Fibroblast of skin of right quadriceps (primary cell): ENCODE results near the gene ANKZF1.
"Not testable (repeated sequence)": the region's sequence is repeated elsewhere in the genome, so short reads cannot be mapped to it uniquely, and the experiment has no call there.

Experiments used
- DNase-seq: peaks from one replicate; pipeline ENCODE4 v3.0.0-alpha.2; 2013

The ANKZF1 gene

GRCh38 chr2:219229305-219230058 lies at the start of gene ANKZF1, which contains the start of gene ATG9A:
Gene ANKZF1, plus strand, starts transcription at chr2:219229806. Its CDS starts 452 bp downstream, at chr2:219230258.
Gene ATG9A, minus strand, starts transcription at chr2:219229636. Its CDS starts 1,612 bp downstream, at chr2:219228024.
- DNase-seq, result peak; percentile 99

GRCh38 chr2:219180961-219181360 lies 48.6 kb upstream of the ANKZF1 start:
- DNase-seq, result no peak

- DNase-seq, result no peak
Measured at GRCh38 chr2:219181531-219181930, 48.1 kb upstream of the ANKZF1 start.

GRCh38 chr2:219182331-219183150 lies 47.1 kb upstream of the ANKZF1 start:
- DNase-seq, result no peak

- DNase-seq, result no peak
Measured at GRCh38 chr2:219183151-219183772, 46.3 kb upstream of the ANKZF1 start.

GRCh38 chr2:219184121-219184520 lies 45.5 kb upstream of the ANKZF1 start:
- no peak for DNase-seq

GRCh38 chr2:219186754-219187456 lies 42.7 kb upstream of the ANKZF1 start:
- no peak for DNase-seq

GRCh38 chr2:219197388-219197787 lies 32.2 kb upstream of the ANKZF1 start:
- no peak for DNase-seq

- no peak for DNase-seq
Measured at GRCh38 chr2:219198974-219199373, 30.6 kb upstream of the ANKZF1 start.

GRCh38 chr2:219199470-219200211 lies 30.0 kb upstream of the ANKZF1 start:
- no peak for DNase-seq

- not testable (repeated sequence) for DNase-seq
Measured at GRCh38 chr2:219200502-219201326, 28.9 kb upstream of the ANKZF1 start.

- not testable (repeated sequence) for DNase-seq
Measured at GRCh38 chr2:219201331-219201730, 28.3 kb upstream of the ANKZF1 start.

- DNase-seq, result no peak
Measured at GRCh38 chr2:219204425-219205164, 25.0 kb upstream of the ANKZF1 start.

GRCh38 chr2:219205165-219205538 lies 24.5 kb upstream of the ANKZF1 start:
- DNase-seq, result no peak

- DNase-seq, result no peak
Measured at GRCh38 chr2:219205981-219206327, 23.7 kb upstream of the ANKZF1 start.

- peak; percentile 94 for DNase-seq
Measured at GRCh38 chr2:219206328-219207133, 23.1 kb upstream of the ANKZF1 start, which contains the start of gene ZFAND2B. Gene ZFAND2B, plus strand, starts transcription at chr2:219206782. Its CDS starts 206 bp downstream, at chr2:219206988.

- no peak for DNase-seq
Measured at GRCh38 chr2:219207134-219207883, 22.3 kb upstream of the ANKZF1 start.

- DNase-seq, result peak; percentile 25
Measured at GRCh38 chr2:219207884-219208740, 21.5 kb upstream of the ANKZF1 start.
